Fibroblast of skin of left quadriceps (primary cell): ENCODE measurements around the gene MAPK8IP3.
"Not testable (repeated sequence)": the region's sequence is repeated elsewhere in the genome, so short reads cannot be mapped to it uniquely, and the experiment has no call there.

Experiments
- DNase-seq, 2 experiments: peaks; one replicate each; pipeline ENCODE4 v3.0.0-alpha.2; 2013; ENCODE audit warnings: low read depth in 2 of 2

Gene MAPK8IP3

DNA sequence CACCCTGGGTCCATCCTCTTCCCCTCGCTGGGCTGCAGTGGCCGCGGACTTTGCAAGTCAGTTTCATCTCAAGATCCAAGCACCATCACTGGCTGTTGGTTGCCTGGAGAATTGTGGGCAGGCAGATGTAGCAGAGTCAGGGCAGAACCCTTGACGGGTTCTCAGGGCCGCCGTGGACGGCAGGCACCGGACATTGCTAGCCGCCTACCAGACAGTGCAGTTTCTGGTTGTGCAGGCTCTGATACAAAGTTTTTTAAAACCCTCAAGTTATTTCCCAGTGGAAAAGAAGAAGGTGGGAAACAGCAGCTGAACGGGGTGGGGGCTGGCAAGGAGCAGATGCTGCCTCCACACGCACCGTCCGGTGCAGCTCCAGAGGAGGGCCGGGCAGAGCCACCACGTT is 3.4 kb downstream of the MAPK8IP3 start:
- DNase-seq: no peak

DNA sequence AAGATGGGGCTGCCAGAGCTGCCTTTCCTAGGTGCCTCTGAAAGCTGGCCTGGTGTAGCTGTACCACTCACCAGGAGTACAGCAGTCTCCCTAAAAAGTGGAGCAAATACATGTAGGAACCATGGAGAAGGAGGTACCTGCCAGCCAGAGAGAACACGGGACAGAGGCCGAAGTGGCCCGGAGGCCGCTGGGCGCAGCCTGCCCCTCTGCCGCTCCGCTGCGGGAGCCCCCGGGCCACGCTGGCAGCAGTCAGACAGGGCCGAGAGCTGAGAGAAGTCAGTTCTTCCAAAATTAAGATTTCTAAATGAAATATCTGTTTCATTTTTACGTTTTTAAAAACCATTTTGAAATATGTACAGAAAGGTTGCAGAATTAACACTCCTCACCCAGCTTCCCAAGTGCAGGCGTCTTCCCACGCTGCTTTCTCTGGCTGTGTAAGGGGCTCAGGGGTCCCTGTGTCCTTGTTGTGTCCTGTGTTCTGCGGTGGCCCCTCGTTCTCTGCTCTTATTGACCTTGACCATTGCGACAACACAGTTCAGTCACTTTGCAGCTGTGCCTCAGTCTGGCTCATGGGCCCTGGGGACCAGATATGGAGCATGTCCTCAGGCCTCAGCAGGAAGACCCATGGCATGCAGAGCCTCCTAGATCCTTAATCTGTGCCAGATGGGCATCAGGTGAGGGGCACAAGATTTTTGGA is 5.0 kb downstream of the MAPK8IP3 start:
- DNase-seq: no peak

DNA sequence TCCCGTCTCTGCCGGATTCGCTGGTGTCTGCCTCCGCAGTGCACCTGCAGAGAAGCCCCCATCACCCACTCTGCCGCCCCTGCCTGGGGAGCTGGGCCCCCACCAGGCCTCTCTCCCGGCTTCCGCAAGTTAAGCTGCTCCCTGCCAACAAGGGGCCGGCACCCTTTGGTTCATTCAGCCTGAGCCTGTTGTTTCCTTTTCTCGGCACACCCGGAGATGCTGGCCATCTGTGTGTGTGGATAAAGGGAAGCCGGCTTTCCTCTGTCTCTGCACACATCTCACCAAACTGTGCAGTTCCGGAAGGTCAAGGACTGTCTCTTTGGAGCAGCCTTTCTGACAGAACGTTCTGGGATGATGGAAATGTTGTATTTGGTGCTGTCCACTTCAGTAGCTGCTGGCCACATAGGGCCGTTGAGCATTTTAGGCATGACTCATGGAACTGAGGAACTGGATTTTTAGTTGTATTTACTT is 6.8 kb downstream of the MAPK8IP3 start:
- no peak for DNase-seq

DNA sequence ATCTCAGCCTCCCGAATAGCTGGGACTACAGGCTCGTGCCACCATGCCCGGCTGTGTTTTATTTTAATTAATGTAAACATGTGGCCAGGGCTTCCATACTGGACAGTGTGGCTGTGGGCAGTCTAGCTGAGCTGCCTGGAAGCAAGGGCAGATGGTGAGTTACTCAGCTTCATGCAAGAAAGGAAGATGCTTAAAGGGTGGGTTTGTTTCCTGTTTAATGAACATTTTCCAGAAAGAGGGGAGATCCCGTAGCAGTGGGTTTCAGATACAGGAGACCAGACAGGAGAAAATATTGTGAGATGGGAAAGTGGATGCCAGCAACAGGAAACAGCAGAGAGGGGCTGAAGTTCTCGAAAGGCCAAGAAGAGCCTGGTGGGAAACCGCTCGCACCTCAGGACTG is 7.3 kb downstream of the MAPK8IP3 start:
- no peak for DNase-seq

DNA sequence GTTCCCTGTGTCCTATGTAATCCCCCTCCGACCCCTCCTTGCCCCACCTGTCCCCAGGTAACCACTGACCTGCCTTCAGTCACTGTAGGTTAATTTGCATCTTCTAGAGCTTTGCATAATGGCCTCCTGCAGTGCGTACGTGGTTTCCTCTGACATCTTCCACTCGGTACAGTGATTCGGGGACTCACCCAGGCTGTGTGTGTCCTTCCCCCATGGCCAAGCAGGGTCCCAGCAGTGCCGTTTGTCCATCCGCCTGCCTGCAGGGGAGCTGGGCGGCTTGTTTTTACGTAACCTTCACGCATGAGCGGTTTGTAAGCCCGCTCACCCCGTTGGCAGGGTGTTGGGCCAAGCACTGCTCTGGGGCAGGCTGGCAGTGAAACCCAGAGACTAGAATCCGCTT is 7.9 kb downstream of the MAPK8IP3 start:
- DNase-seq: no peak

DNA sequence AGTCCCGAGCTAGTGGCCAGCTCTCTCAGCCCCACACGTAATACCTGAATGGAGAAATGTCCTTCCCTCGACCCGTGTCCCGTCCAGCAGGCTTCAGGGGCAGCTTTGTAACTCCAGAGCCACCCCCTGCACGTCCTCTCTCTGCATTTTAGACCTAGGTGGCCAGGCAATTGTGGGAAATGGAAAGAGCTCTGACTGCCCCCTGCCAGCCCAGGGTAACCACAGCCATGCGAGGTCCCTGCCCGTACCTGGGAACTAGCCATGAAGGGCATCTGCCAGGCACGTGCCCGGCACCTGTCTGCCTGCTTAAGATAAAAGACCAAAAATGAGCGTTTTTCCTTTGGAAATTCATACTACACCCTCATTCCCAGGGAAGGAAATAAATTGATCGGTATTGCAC is 9.2 kb downstream of the MAPK8IP3 start:
- no peak for DNase-seq

DNA sequence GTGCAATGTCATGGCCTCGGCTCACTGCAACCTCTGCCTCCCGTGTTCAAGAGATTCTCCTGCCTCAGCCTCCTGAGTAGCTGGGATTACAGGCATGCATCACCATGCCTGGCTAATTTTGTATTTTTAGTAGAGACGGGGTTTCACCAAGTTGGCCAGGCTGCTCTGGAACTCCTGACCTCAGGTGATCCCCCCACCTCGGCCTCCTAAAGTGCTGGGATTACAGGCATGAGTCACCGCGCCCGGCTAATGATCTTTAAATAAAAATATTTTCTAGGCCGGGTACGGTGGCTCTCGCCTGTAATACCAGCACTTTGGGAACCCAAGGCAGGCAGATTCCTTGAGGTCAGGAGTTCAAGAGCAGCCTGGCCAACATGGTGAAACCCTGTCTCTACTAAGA is 12.2 kb downstream of the MAPK8IP3 start:
- not testable (repeated sequence) for DNase-seq

DNA sequence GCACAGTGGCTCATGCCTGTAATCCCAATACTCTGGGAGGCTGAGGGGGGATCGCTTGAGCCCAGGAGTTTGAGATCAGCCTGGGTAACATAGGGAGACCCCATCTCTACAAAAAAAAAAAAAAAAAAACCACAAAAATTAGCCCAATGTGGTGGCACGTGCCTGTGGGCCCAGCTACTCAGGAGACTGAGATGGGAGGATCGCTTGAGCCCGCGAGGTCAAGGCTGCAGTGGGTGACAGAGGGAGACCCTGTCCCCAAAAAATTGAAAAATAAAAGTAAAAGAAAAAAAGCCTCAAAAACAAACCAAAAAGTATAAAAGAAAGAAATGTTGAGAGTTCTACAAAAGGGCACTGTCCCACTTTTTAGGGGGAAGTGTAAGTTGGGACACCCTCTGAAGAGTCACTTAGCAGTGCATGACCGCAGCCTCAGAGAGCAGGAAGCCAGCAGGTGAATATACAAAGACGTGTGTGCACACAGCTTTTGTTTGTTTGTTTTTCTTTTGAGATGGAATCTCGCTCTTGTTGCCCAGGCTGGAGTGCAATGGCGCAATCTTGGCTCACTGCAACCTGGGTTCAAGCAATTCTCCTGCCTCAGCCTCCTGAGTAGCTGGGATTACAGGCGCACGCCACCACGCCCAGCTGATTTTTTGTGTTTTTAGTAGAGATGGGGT is 13.7 kb downstream of the MAPK8IP3 start:
- not testable (repeated sequence) for DNase-seq

DNA sequence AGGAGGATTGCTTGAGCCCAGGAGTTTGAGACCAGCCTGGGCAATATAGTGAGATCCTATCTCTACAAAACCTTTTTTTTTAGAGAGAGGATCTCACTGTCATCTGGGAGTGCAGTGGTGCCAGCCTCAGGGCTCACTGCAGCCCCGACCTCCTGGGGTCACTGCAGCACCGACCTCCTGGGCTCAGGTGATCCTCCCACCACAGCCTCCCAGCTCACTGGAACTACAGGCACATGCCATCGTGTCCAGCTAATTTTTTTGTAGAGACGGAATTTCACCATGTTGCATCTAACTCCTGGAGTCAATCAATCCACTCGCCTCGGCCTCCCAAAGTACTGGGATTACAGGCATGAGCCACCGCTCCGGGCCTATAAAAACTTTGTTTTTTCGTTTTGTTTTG is 15.4 kb downstream of the MAPK8IP3 start:
- DNase-seq: no peak

DNA sequence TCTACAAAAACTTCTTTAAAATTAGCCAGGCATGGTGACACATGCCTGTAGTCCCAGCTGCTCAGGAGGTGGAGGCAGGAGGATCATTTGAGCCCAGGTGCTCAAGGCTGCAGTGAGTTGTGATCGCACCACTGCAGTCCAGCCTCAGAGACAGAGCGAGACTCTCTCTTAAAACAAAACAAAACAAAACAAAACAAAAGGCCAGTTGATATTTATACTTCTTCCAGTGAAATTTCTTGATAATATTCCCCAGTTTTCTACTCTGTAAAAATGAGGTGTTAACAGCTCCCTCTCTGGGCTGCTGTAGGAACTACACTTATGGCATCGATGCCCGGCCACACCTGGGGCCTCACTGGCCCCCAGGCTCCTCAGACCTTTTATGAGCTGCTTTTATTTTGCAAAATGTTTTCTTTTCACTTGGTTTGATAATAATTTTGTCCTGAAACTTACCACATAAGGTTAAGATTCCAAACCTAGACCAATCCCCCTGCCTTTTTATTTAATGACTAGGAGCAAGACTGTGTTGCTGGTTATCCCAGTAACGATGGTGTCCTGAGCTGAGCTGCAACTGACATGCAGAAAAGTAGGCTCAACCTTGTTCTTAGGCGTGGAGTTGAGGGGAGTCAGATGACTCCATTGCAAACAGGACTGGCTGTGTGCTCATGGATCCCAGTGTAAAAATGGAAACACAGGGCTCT is 17.6 kb downstream of the MAPK8IP3 start:
- DNase-seq: no peak

DNA sequence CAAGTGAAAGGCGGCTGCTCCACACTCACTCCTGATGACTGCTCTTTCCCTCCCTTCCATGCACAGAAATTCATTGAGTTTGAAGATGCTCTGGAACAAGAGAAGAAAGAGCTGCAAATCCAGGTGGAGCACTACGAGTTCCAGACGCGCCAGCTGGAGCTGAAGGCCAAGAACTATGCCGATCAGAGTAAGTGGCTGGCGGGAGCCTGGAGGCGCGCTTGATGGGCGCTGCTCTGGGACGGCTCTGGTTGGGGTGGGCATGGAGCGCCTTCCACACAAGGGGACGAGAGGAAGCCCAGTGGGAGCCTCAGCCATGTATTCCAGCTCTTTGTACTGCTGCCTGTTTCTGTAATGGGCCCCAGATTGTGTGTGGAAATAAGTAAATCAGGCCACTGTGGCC is 18.5 kb downstream of the MAPK8IP3 start:
- DNase-seq: no peak

DNA sequence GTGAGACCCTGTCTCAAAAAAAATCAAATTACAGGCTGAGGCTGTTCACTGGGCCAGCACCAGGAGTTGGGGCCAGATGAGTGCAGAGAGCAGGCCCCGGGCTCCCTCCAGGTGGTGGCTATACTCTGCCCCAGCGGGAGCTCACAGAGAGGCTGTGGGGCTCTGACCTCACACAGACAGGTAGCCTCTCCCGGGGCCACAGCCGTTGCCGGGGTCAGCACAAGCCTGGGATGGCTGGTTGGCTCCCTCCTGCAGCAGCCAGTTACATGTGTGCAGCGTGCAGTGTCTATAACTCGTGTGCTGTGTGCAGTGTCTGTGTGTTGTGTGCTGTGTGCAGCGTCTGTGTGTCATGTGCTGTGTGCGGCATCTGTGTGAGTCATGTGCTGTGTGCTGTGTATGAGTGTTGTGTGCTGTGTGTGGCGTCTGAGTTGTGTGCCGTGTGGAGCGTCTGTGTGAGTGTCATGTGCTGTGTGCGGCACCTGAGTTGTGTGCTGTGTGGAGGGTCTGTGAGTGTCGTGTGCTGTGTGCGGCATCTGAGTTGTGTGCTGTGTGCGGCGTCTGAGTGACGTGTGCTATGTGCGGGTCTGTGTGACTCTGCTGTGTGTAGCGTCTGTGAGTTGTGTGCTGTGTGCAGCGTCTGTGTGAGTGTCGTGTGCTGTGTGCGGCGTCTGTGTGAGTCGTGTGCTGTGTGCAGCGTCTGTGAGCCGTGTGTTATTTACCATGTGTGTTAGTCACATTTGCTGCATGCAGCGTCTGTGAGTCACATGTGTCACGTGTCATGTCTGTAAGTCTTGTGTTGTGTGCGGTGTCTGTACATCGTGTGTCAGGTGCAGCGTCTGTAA is 20.9 kb downstream of the MAPK8IP3 start:
- no peak for DNase-seq

DNA sequence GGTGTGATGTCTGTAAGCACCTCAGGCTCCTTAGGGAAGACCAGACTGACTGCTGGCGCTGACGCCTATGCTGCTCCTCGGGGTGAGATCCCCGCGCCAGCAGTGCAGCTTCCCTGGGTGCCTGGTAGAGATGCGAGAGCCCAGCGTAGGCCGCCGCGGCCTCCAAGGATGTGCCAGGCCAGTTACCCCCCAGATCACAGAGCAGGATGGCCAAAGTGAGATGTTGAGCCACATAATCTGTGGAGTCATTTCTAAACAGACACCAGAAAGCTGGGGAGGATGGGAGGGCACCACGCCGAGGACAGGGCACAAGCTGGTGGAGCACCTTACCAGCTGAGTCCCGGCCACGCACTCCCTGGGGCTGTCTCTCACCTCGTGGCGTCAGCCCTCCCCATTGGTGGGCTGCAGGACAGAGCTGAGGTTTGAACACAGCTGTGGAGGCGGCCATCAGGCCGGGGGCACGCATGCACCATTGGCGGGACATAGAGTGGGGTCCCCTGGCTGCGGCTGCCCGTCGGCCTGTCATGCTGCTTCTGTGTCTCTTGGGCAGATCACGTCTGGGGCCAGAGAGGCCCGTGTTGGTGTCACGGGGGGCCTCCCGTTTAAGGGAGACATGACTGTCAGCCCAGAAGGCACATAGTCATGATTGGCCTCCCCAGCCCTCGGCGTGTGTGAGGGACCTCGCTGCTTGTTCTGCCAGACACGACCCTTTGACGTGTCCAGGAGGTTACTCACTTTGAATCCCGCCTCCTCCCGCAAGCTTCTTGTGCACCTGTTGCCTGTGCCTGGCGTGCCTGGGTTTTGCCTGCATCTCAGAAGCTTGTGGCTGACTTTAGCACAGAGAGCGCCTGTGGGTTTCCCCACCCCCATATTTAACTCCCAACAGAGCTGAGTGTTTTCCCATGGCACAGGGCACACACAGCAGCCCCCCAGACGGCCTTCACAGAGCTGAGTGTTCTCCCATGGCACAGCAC is 21.9 kb downstream of the MAPK8IP3 start:
- no peak for DNase-seq

DNA sequence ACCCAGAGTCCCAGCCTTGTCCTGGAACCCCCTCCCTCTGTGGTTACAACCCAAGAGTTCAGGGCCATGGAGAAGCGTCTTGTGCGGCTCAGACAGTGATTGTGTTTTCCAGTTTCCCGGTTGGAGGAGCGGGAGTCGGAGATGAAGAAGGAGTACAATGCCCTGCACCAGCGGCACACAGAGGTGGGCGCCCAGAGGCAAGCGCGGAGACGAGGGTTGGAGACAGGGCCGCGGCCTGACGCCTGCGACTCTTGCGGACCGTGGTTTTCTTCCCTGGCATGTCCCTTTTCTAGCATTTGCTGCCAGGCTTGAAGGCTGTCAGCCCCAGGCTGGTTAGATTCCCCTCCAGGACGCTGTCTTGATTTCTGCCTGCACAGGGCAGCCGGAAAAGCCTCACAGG is 23.0 kb downstream of the MAPK8IP3 start:
- DNase-seq: no peak

DNA sequence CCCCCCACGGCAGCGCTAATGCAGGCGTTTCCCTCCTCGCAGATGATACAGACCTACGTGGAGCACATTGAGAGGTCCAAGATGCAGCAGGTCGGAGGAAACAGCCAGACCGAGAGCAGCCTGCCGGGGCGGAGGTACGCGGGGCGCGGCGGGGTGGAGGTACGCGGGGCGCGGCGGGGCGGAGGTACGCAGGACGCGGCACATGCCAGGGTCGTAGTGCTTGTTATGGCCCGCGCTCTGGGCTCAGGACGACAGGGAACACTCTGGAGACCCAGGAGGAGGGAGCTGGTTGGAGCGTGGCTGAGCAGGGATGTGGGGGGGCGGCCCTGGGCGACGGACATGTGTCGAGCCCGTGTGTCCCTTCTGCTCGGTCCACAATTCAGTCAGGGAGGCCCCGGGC is 23.4 kb downstream of the MAPK8IP3 start:
- no peak for DNase-seq

DNA sequence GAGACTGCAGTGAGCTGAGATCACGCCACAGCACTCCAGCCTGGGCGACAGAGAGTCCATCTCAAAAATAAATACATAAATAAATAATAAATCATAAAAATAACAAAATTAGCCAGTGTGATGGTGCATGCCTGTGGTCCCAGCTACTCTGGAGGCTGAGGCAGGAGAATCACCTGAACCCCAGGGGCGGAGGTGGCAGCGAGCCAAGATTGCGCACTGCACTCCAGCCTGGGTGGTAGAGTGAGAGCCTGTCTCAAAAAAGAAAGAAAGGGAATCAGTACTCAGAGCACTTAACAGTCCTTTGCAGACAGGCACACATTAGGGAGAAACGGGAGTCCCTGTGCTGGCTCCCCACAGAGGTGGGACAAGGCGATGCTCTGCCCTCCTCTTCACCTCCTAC is 25.1 kb downstream of the MAPK8IP3 start:
- DNase-seq: no peak

DNA sequence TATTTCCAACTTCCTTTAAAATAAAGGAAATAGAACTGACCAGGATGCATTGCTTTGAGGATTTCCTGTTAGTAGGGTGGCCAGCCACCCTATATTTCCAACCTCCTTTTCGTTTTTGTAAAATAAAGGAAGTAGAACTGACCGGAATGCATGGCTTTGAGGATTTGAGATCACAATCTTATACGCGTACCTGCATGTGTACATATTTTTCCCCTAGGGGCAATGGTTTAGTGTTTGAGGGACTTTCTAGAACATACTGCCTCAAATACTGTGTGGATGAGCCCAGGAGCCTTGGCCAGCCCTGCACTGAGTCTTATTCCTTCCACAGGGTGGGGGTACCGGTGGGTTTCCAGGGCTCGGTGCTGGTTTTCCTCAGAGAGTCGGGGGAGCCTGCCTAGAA is 25.6 kb downstream of the MAPK8IP3 start:
- no peak for DNase-seq

DNA sequence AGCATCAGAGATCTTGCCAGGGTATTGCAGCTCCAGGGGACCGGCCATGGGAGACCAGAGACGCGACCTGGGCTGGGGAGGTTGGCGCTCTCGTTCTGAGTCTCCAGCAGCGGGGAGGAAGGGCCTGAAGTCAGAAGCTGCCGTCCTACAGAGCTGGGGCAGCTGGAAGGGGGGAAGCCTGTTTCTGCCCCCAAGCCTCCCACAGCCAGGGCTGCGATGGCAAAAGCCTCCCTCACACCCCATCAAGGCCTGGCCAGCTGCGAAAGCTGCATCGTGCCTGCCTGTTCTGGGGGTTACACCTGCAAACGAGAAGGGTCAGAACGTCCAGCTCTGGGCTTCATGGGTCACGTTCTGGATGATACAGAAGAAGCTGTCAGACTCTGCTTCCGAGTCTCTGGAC is 26.1 kb downstream of the MAPK8IP3 start:
- no peak for DNase-seq

DNA sequence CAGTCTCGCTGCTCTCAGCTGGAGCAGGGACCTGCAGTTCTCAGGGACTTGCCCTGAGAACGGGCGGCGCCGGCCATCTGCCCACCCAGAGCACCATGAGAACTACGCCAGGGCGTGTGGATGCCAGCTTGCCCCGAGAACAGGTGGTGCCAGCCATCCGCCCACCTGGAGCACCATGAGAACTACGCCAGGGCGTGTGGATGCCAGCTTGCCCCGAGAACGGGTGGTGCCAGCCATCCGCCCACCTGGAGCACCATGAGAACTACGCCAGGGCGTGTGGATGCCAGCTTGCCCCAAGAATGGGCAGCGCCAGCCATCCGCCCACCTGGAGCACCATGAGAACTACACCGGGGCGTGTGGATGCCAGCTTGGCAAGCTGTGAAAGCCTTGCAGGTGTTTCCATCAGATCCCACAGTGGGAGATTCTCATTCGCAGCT is 26.6 kb downstream of the MAPK8IP3 start:
- not testable (repeated sequence) for DNase-seq

DNA sequence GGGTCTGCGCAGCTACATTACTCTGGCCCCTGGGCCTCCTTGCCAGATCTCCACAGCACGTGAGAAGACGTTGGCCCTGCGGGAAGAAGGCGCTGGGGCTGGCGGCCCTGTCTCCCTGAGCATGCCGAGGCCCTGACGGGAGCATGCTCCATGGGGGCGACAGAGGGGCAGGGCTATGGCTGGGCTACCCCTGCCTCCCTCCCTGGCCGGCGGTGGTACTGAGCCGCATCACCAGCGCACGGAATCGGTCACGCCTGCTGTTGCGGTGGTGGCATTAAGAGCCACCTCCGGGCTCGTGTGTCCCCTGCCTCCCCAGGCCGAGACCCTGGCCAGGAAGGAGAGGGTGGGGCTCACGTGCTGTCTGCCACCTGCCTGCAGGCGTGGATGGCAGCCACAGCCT is 28.1 kb downstream of the MAPK8IP3 start:
- no peak for DNase-seq

DNA sequence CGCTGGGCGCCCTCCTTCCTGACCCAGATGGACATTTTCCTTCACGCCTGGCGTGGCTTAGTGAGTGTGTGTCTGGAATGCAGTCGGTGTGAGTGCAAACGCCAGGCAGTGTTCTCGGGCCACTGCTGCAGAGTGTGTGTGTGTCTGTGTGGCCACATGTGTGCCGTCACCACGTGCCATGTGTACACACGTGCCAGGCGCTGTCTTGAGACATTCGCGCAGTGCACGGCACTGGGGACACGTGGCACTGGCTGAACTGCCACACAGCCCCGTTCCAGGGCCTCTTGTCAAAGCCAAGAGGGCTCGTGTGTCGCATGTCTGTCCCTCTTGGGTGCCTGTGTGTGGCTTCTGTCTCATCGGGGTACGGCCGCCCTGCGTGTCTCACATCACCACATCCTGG is 28.8 kb downstream of the MAPK8IP3 start:
- no peak for DNase-seq
